IMR-90 (cell line): ENCODE measurements around the gene TVP23C. TPM values are rescaled to one million over a fixed set of nuclear protein-coding genes. Genes with fewer than 3 reads are reported as not detected.

Experiments
- ATAC-seq: fragments of 200-7000 bp; cut with Tn5 transposase; 2 replicates; pipeline ENCODE4 v1.9.1; 2020; ENCODE audit warnings: low read depth, mild to moderate bottlenecking, moderate library complexity
- BruUV-seq: library from RNA; stranded (reverse); fragments of 400-500 nt; replicated peaks from 2 replicates; lab custom pipeline; 2021; lab: Mats Ljungman, UMichigan
- CTCF ChIA-PET: fragments of 300-600 bp; formaldehyde crosslinking; extraction: SDS; loops from one replicate; lab custom pipeline; 2021; ENCODE audit warnings: antibody characterized with exemption; lab: Yijun Ruan, JAX
- POLR2A ChIA-PET: fragments of 300-600 bp; sonication (Branson Sonifier 250); formaldehyde crosslinking; loops from one replicate; lab custom pipeline; 2022; ENCODE audit warnings: antibody characterized with exemption; ENCODE audit not compliant: unreplicated experiment; lab: Charles Lee
- DNase-seq: peaks from one replicate; pipeline ENCODE4 v3.0.0; 2013
- H2AFZ ChIP-seq: replicated peaks from 2 replicates; pipeline ENCODE3; 2013; ENCODE audit warnings: low read length, mild to moderate bottlenecking; ENCODE audit not compliant: poor library complexity
- H2AK5ac ChIP-seq: 2 replicates; pipeline ENCODE4 v1.6.1; 2013; ENCODE audit warnings: low read depth, low read length, inconsistent platforms
- H2AK9ac ChIP-seq: replicated peaks from 2 replicates; pipeline ENCODE3; 2013; ENCODE audit warnings: mild to moderate bottlenecking, low read depth, low read length, moderate library complexity; ENCODE audit not compliant: poor library complexity
- H2BK120ac ChIP-seq: 2 replicates; pipeline ENCODE4 v1.6.1; 2013; ENCODE audit warnings: low read depth, low read length, inconsistent platforms
- H2BK15ac ChIP-seq: 3 replicates; pipeline ENCODE4 v1.6.1; 2013; ENCODE audit warnings: low read depth, low read length, inconsistent platforms
- H2BK20ac ChIP-seq: 2 replicates; pipeline ENCODE4 v1.6.1; 2013; ENCODE audit warnings: low read depth, mild to moderate bottlenecking, inconsistent platforms, low read length, moderate library complexity
- H2BK5ac ChIP-seq: 2 replicates; pipeline ENCODE4 v1.6.1; 2013; ENCODE audit warnings: mild to moderate bottlenecking, low read depth, low read length, inconsistent platforms; ENCODE audit not compliant: poor library complexity, severe bottlenecking
- H3K14ac ChIP-seq: replicated peaks from 2 replicates; pipeline ENCODE4 v1.6.1; 2013; ENCODE audit warnings: low read depth, low read length, inconsistent platforms
- H3K18ac ChIP-seq: 2 replicates; pipeline ENCODE4 v1.6.1; 2013; ENCODE audit warnings: low read depth, low read length, control low read depth
- H3K23ac ChIP-seq: 2 replicates; pipeline ENCODE4 v1.6.1; 2013; ENCODE audit warnings: low read depth, low read length, inconsistent platforms
- H3K27ac ChIP-seq: 2 replicates; pipeline ENCODE4 v1.5.1; 2013; ENCODE audit warnings: mild to moderate bottlenecking, control low read depth, low read length; ENCODE audit not compliant: insufficient read depth
- H3K27me3 ChIP-seq: 2 replicates; pipeline ENCODE4 v1.6.1; 2013; ENCODE audit warnings: low read length; ENCODE audit not compliant: control insufficient read depth, insufficient read depth
- H3K36me3 ChIP-seq: 2 replicates; pipeline ENCODE4 v1.6.1; 2013; ENCODE audit warnings: low read length, mixed read lengths; ENCODE audit not compliant: control insufficient read depth, insufficient read depth
- H3K4ac ChIP-seq: 2 replicates; pipeline ENCODE4 v1.6.1; 2013; ENCODE audit warnings: low read depth, low read length, inconsistent platforms
- H3K4me1 ChIP-seq: 2 replicates; pipeline ENCODE4 v1.6.1; 2013; ENCODE audit warnings: low read length, mixed read lengths; ENCODE audit not compliant: control insufficient read depth, insufficient read depth
- H3K4me2 ChIP-seq: 2 replicates; pipeline ENCODE4 v1.6.1; 2013; ENCODE audit warnings: low read depth, mild to moderate bottlenecking, control low read depth, low read length, moderate library complexity
- H3K4me3 ChIP-seq: 2 replicates; pipeline ENCODE4 v1.5.1; 2013; ENCODE audit warnings: low read depth, mild to moderate bottlenecking, control low read depth, low read length, moderate library complexity; ENCODE audit not compliant: insufficient read depth
- H3K56ac ChIP-seq: 2 replicates; pipeline ENCODE4 v1.6.1; 2013; ENCODE audit warnings: low read length, inconsistent platforms; ENCODE audit not compliant: insufficient read depth; ENCODE audit errors: extremely low read depth
- H3K79me1 ChIP-seq, 2 experiments: 2 replicates each; pipeline ENCODE4 v1.6.1; 2013; ENCODE audit warnings: low read length in 2 of 2, inconsistent platforms in 1 of 2, low read depth in 1 of 2
- H3K9ac ChIP-seq: 2 replicates; pipeline ENCODE4 v1.6.1; 2013; ENCODE audit warnings: low read depth, low read length, control low read depth
- H3K9me1 ChIP-seq: 2 replicates; pipeline ENCODE4 v1.6.1; 2013; ENCODE audit warnings: low read length, inconsistent platforms; ENCODE audit not compliant: insufficient read depth
- H3K9me3 ChIP-seq: 2 replicates; pipeline ENCODE4 v1.6.1; 2013; ENCODE audit warnings: low read length; ENCODE audit not compliant: control insufficient read depth, insufficient read depth
- H4K20me1 ChIP-seq: 2 replicates; pipeline ENCODE4 v1.6.1; 2013; ENCODE audit warnings: low read length, inconsistent platforms; ENCODE audit not compliant: insufficient read depth
- H4K5ac ChIP-seq: 2 replicates; pipeline ENCODE4 v1.6.1; 2013; ENCODE audit warnings: mild to moderate bottlenecking, low read depth, low read length, control low read depth
- H4K8ac ChIP-seq, 2 experiments: 2 replicates each; pipeline ENCODE4 v1.6.1; 2013; ENCODE audit warnings: low read depth in 2 of 2, low read length in 2 of 2, control low read depth in 1 of 2, inconsistent platforms in 1 of 2
- H4K91ac ChIP-seq: 2 replicates; pipeline ENCODE4 v1.6.1; 2013; ENCODE audit warnings: low read depth, low read length, inconsistent platforms; ENCODE audit not compliant: insufficient read depth
- FOS ChIP-seq: fragments of 150-350 bp; IDR thresholded peaks from 2 replicates; pipeline ENCODE4 v1.6.1; 2016; ENCODE audit warnings: low read depth, low read length
- MAZ ChIP-seq: IDR thresholded peaks from 2 replicates; pipeline ENCODE4 v1.6.1; 2012; ENCODE audit warnings: low read depth, mild to moderate bottlenecking, low read length, improper control_type of control experiment, moderate library complexity, borderline replicate concordance
- POLR2A ChIP-seq: IDR thresholded peaks from 2 replicates; pipeline ENCODE4 v1.6.1; 2012; ENCODE audit warnings: mild to moderate bottlenecking, low read depth, low read length
- WGBS, 2 experiments: methylation state at CpG; one replicate each; pipeline versions ENCODE4 v1.1.5 to v1.1.7; 2013; ENCODE audit warnings: missing lambda C conversion rate in 2 of 2; ENCODE audit not compliant: insufficient read length in 1 of 2; ENCODE audit errors: extremely low coverage in 2 of 2; 5-methylcytosine and 5-hydroxymethylcytosine counted together
- dilution Hi-C: fragments of 300-500 bp; cut with HindIII; formaldehyde crosslinking; loops from one replicate; pipeline ENCODE4 v1.14.3; 2018; ENCODE audit warnings: low sequenced_read_pairs; ENCODE audit not compliant: unreplicated experiment
- in situ Hi-C: fragments of 300-500 bp; cut with MboI; formaldehyde crosslinking; loops from 3 replicates; pipeline ENCODE4 v1.14.3; 2019; ENCODE audit warnings: low sequenced_read_pairs, inconsistent platforms, mixed read lengths
- intact Hi-C: fragments of 100-400 bp; cut with micrococcal nuclease; formaldehyde crosslinking; loops from 2 replicates; pipeline ENCODE4 v1.10.0; 2022
- polyA plus RNA-seq, 3 experiments: library from polyadenylated mRNA; depleted of rRNA; stranded (reverse); fragments of >200 nt; gene quantifications; 2 replicates each; pipeline ENCODE4 v1.2.3, GENCODE V29; 2012; ENCODE audit warnings: low replicate concordance in 1 of 3
- total RNA-seq: library from RNA; depleted of rRNA; stranded (reverse); fragments of >200 nt; gene quantifications from 2 replicates; pipeline ENCODE4 v1.2.3, GENCODE V29; 2012

Gene TVP23C
- total and polyA plus RNA-seq, 2 of the 4 experiments (the other 2 are of a cell fraction), result 7.5 to 12.0 TPM

- no peaks in the 10 kb centered on the region for H3K9me3 ChIP-seq
- H3K56ac ChIP-seq, result no peak overlapping the region
- peak overlapping the region; percentile 72 for H3K4ac ChIP-seq
- H3K14ac ChIP-seq, result peak overlapping the region; percentile 68
- in situ Hi-C loops, result no loop called here
- peak overlapping the region; percentile 14 for H2BK5ac ChIP-seq
- DNase-seq (peak; percentile 76), ATAC-seq (peak; percentile 89)
- no peak overlapping the region; the same call in 1 of the 2 replicates for H4K5ac ChIP-seq
- no peak for TF ChIP-seq MAZ
- 0 out of 2 replicates have a peak, but pooled peaks have one; percentile 4 for TF ChIP-seq FOS
- no peak for TF ChIP-seq POLR2A
- 25% methylated on average over 2 of the region's 11 CpGs; no CpG with 5 or more reads in 1 of the 2 experiments for WGBS, 2 experiments
- ChIA-PET CTCF (interaction anchor here (0.5 kb wide), 1 partner anchor 1761 kb away, joined by 5 read pairs; no protein-coding TSS in a partner anchor), POLR2A (no interaction called here)
- no peaks in the 10 kb centered on the region for H3K27me3 ChIP-seq
- no peak overlapping the region for H3K4me2 ChIP-seq
- peak overlapping the region; percentile 32 to 71; a peak in 2 of 4 replicates for H4K8ac ChIP-seq
- no peaks in the 10 kb centered on the region for H4K20me1 ChIP-seq
- no peak overlapping the region for H3K18ac ChIP-seq
- intact Hi-C loops, result no loop called here
- peaks cover 4% of the 10 kb centered on the region for H3K4me1 ChIP-seq
- H2AK9ac ChIP-seq, result peak overlapping the region; percentile 53
- H2AFZ ChIP-seq, result peak overlapping the region; percentile 66
- H3K9me1 ChIP-seq, result peaks cover 14% of the 10 kb centered on the region
- peaks cover 0 to 4% of the 10 kb centered on the region in 2 experiments; a peak in 1 of 4 replicates for H3K79me1 ChIP-seq
- peak overlapping the region; percentile 56; the same call in 1 of the 2 replicates for H3K23ac ChIP-seq
- H2BK15ac ChIP-seq, result no peak overlapping the region; the same call in 2 of the 3 replicates
- peak overlapping the region; percentile 13 for H2BK20ac ChIP-seq
- H3K9ac ChIP-seq, result no peak overlapping the region
- BruUV-seq, result no TSS peak
- peak overlapping the region; percentile 19 for H3K27ac ChIP-seq
- H4K91ac ChIP-seq, result peak overlapping the region; percentile 21; the same call in 1 of the 2 replicates
- peaks cover 3% of the 10 kb centered on the region; the same call in 1 of the 2 replicates for H3K36me3 ChIP-seq
- H3K4me3 ChIP-seq, result no peak overlapping the region
- dilution Hi-C loops, result no loop called here
- H2AK5ac ChIP-seq, result no peak overlapping the region
- H2BK120ac ChIP-seq, result peak overlapping the region; percentile 11
Observed at GRCh38 chr17:15490634-15491261, 72.5 kb downstream of the TVP23C start.
